Activated T-cell treated with anti-CD3 and anti-CD28 coated beads, Interleukin-2, amount 50 U/mL, for 24 hours (primary cell): Measurements from ENCODE around the gene ADSS1.
A peak's percentile ranks its signal among the peaks of the same experiment; 100 is the strongest.
"Not testable (repeated sequence)": the region's sequence is repeated elsewhere in the genome, so short reads cannot be mapped to it uniquely, and the experiment has no call there.

Experiments
- DNase-seq: peaks from one replicate; pipeline ENCODE4 v3.0.0-alpha.2; 2020
- H3K27ac Mint-ChIP-seq: 2 replicates; pipeline ENCODE4 v1.8.0; 2020; ENCODE audit warnings: mild to moderate bottlenecking, mixed read lengths
- H3K27me3 Mint-ChIP-seq: 2 replicates; pipeline ENCODE4 v1.8.0; 2020; ENCODE audit warnings: mixed read lengths
- H3K36me3 Mint-ChIP-seq: 2 replicates; pipeline ENCODE4 v1.8.0; 2020; ENCODE audit warnings: low read depth, mixed read lengths
- H3K4me1 Mint-ChIP-seq: 2 replicates; pipeline ENCODE4 v1.8.0; 2020; ENCODE audit warnings: low read depth, mixed read lengths
- H3K4me3 Mint-ChIP-seq: 2 replicates; pipeline ENCODE4 v1.8.0; 2020; ENCODE audit warnings: mild to moderate bottlenecking, moderate library complexity, mixed read lengths
- H3K9me3 Mint-ChIP-seq: 2 replicates; pipeline ENCODE4 v1.8.0; 2020; ENCODE audit warnings: mixed read lengths

Gene ADSS1

GRCh38 chr14:104726600-104727451, 2.8 kb downstream of the ADSS1 start:
- Mint-ChIP-seq H3K4me3 (no peak overlapping the region), H3K9me3 (no peaks in the 10 kb centered on the region), H3K27me3 (no peaks in the 10 kb centered on the region), H3K27ac (no peak overlapping the region), H3K36me3 (no peaks in the 10 kb centered on the region), H3K4me1 (no peaks in the 10 kb centered on the region)
- no peak for DNase-seq

GRCh38 chr14:104728631-104729030, 4.6 kb downstream of the ADSS1 start:
- no peaks in the 10 kb centered on the region for H3K36me3 Mint-ChIP-seq
- no peaks in the 10 kb centered on the region for H3K9me3 Mint-ChIP-seq
- H3K27me3 Mint-ChIP-seq, result no peaks in the 10 kb centered on the region
- no peak for DNase-seq
- no peaks in the 10 kb centered on the region for H3K4me1 Mint-ChIP-seq
- H3K4me3 Mint-ChIP-seq, result no peak overlapping the region
- H3K27ac Mint-ChIP-seq, result no peak overlapping the region

GRCh38 chr14:104729176-104729834, 5.3 kb downstream of the ADSS1 start:
- not testable (repeated sequence) for DNase-seq, H3K4me1 Mint-ChIP-seq, H3K27me3 Mint-ChIP-seq, H3K36me3 Mint-ChIP-seq, H3K9me3 Mint-ChIP-seq, H3K4me3 Mint-ChIP-seq
- H3K27ac Mint-ChIP-seq, result peak overlapping the region; percentile 55

- Mint-ChIP-seq H3K36me3 (no peaks in the 10 kb centered on the region), H3K9me3 (no peaks in the 10 kb centered on the region), H3K27ac (no peak overlapping the region), H3K27me3 (no peaks in the 10 kb centered on the region), H3K4me1 (no peaks in the 10 kb centered on the region), H3K4me3 (no peak overlapping the region)
- no peak for DNase-seq
Measured at GRCh38 chr14:104729835-104730181, 5.8 kb downstream of the ADSS1 start.

GRCh38 chr14:104730487-104730886, 6.5 kb downstream of the ADSS1 start:
- no peaks in the 10 kb centered on the region for H3K27me3 Mint-ChIP-seq
- H3K9me3 Mint-ChIP-seq, result no peaks in the 10 kb centered on the region
- DNase-seq, result no peak
- H3K27ac Mint-ChIP-seq, result no peak overlapping the region
- no peaks in the 10 kb centered on the region for H3K4me1 Mint-ChIP-seq
- no peak overlapping the region for H3K4me3 Mint-ChIP-seq
- no peaks in the 10 kb centered on the region for H3K36me3 Mint-ChIP-seq

GRCh38 chr14:104731320-104732294, 7.6 kb downstream of the ADSS1 start:
- Mint-ChIP-seq H3K4me3 (no peak overlapping the region), H3K4me1 (no peaks in the 10 kb centered on the region), H3K27me3 (no peaks in the 10 kb centered on the region), H3K27ac (no peak overlapping the region), H3K36me3 (no peaks in the 10 kb centered on the region), H3K9me3 (no peaks in the 10 kb centered on the region)
- DNase-seq, result no peak

GRCh38 chr14:104732355-104732804, 8.4 kb downstream of the ADSS1 start:
- H3K27ac Mint-ChIP-seq, result no peak overlapping the region
- H3K4me1 Mint-ChIP-seq, result no peaks in the 10 kb centered on the region
- no peaks in the 10 kb centered on the region for H3K9me3 Mint-ChIP-seq
- H3K27me3 Mint-ChIP-seq, result no peaks in the 10 kb centered on the region
- no peaks in the 10 kb centered on the region for H3K36me3 Mint-ChIP-seq
- no peak for DNase-seq
- H3K4me3 Mint-ChIP-seq, result no peak overlapping the region

GRCh38 chr14:104732931-104733681, 9.1 kb downstream of the ADSS1 start:
- Mint-ChIP-seq H3K27me3 (no peaks in the 10 kb centered on the region), H3K36me3 (no peaks in the 10 kb centered on the region), H3K4me1 (no peaks in the 10 kb centered on the region), H3K4me3 (no peak overlapping the region), H3K27ac (no peak overlapping the region), H3K9me3 (no peaks in the 10 kb centered on the region)
- no peak for DNase-seq

- no peak for DNase-seq
- H3K27ac Mint-ChIP-seq, result no peak overlapping the region
- no peaks in the 10 kb centered on the region for H3K9me3 Mint-ChIP-seq
- no peaks in the 10 kb centered on the region for H3K4me1 Mint-ChIP-seq
- H3K36me3 Mint-ChIP-seq, result no peaks in the 10 kb centered on the region
- no peaks in the 10 kb centered on the region for H3K27me3 Mint-ChIP-seq
- H3K4me3 Mint-ChIP-seq, result no peak overlapping the region
Measured at GRCh38 chr14:104734051-104734587, 10.1 kb downstream of the ADSS1 start.

- DNase-seq, result no peak
- H3K27ac Mint-ChIP-seq, result no peak overlapping the region
- H3K4me1 Mint-ChIP-seq, result no peaks in the 10 kb centered on the region
- no peaks in the 10 kb centered on the region for H3K36me3 Mint-ChIP-seq
- no peaks in the 10 kb centered on the region for H3K27me3 Mint-ChIP-seq
- H3K9me3 Mint-ChIP-seq, result no peaks in the 10 kb centered on the region
- no peak overlapping the region for H3K4me3 Mint-ChIP-seq
Measured at GRCh38 chr14:104734601-104734990, 10.6 kb downstream of the ADSS1 start.

- no peak overlapping the region for H3K4me3 Mint-ChIP-seq
- no peaks in the 10 kb centered on the region for H3K4me1 Mint-ChIP-seq
- no peaks in the 10 kb centered on the region for H3K9me3 Mint-ChIP-seq
- no peaks in the 10 kb centered on the region for H3K27me3 Mint-ChIP-seq
- H3K36me3 Mint-ChIP-seq, result no peaks in the 10 kb centered on the region
- H3K27ac Mint-ChIP-seq, result no peak overlapping the region
- DNase-seq, result no peak
Measured at GRCh38 chr14:104734991-104735779, 11.2 kb downstream of the ADSS1 start.

GRCh38 chr14:104735830-104736642, 12.0 kb downstream of the ADSS1 start:
- DNase-seq, result no peak
- H3K9me3 Mint-ChIP-seq, result no peaks in the 10 kb centered on the region
- H3K27ac Mint-ChIP-seq, result no peak overlapping the region
- no peaks in the 10 kb centered on the region for H3K4me1 Mint-ChIP-seq
- H3K27me3 Mint-ChIP-seq, result no peaks in the 10 kb centered on the region
- no peak overlapping the region for H3K4me3 Mint-ChIP-seq
- no peaks in the 10 kb centered on the region for H3K36me3 Mint-ChIP-seq
